Left lung (tissue), 10 donors: ENCODE measurements around the gene CEP350. TPM values are rescaled to one million over a fixed set of nuclear protein-coding genes. Genes with fewer than 3 reads are reported as not detected.
A peak's percentile ranks its signal among the peaks of the same experiment; 100 is the strongest.

Source experiments
- ATAC-seq: fragments of 200-7000 bp; cut with Tn5 transposase; one replicate; pipeline ENCODE4 v1.9.1; 2020; ENCODE audit warnings: moderate library complexity
- DNase-seq, 4 donors: peaks; one replicate each; pipeline ENCODE4 v3.0.0-alpha.2; 2013 to 2020
- H3K27ac ChIP-seq, 2 donors: fragments of 200-600 bp; sonication (generic) in 1 of 2; one replicate each; pipeline versions ENCODE4 v1.5.0 to v1.8.0; 2020 to 2021
- H3K27me3 ChIP-seq, 2 donors: fragments of 200-600 bp; sonication (generic) in 1 of 2; one replicate each; pipeline versions ENCODE4 v1.5.0 to v1.8.0; 2020 to 2021
- H3K36me3 ChIP-seq, 2 donors: fragments of 200-600 bp; sonication (generic) in 1 of 2; one replicate each; pipeline versions ENCODE4 v1.5.0 to v1.8.0; 2020 to 2021
- H3K4me1 ChIP-seq, 2 donors: fragments of 200-600 bp; one replicate each; pipeline ENCODE4 v1.8.0; 2021
- H3K4me3 ChIP-seq, 2 donors: fragments of 200-600 bp; sonication (generic) in 1 of 2; one replicate each; pipeline versions ENCODE4 v1.5.0 to v1.8.0; 2020 to 2021; ENCODE audit warnings: mild to moderate bottlenecking in 1 of 2
- H3K9me3 ChIP-seq, 2 donors: fragments of 200-600 bp; sonication (generic) in 1 of 2; one replicate each; pipeline versions ENCODE4 v1.5.0 to v1.8.0; 2020 to 2021
- CTCF ChIP-seq, 2 donors: fragments of 200-600 bp; sonication (generic) in 1 of 2; IDR thresholded peaks; one replicate each; pipeline versions ENCODE4 v1.5.0 to v1.8.0; 2021; ENCODE audit warnings: antibody characterized with exemption in 2 of 2
- intact Hi-C, 2 donors: fragments of 100-400 bp; cut with DNase I; formaldehyde crosslinking; loops; one replicate each; pipeline versions ENCODE4 v1.11.2 to v1.14.2; 2022
- polyA plus RNA-seq, 6 donors: library from polyadenylated mRNA; unstranded; fragments of 120-200 nt; gene quantifications; one replicate each; pipeline ENCODE4 v1.2.1, GENCODE V29; 2013; ENCODE audit not compliant: insufficient read length in 6 of 6
- total RNA-seq, 2 donors: library from RNA; stranded (reverse); fragmentation: NEBNext Ultra II Directional; extraction: Animal tissue kit (Norgen Biotek cat#: 25700); gene quantifications; one replicate each; pipeline ENCODE4 v1.2.1, GENCODE V29; 2021
- donor health status: DM: no; HTN: yes; CAD: no.
- donor health status: DM: no; HTN: no; CAD: no.

The CEP350 gene
- total and polyA plus RNA-seq, 8 donors = 26.8 to 53.5 (median 35.9) TPM

GRCh38 chr1:180156631-180157091 lies 202.1 kb downstream of the CEP350 start:
- H3K27ac ChIP-seq = peak overlapping the region; percentile 86 to 95
- no peaks in the 10 kb centered on the region for H3K27me3 ChIP-seq
- no peak for TF ChIP-seq CTCF (IDR thresholded peaks at IDR 0.05)
- ATAC-seq (no peak), DNase-seq (no peak)
- H3K4me1 ChIP-seq = peaks cover 16 to 70% of the 10 kb centered on the region in 2 donors
- intact Hi-C loops = loop anchor here in 1 of 2 donors (10.0 kb wide), 1 partner anchor 272 kb away; the partner anchor contains the start of gene TOR1AIP1
- no peaks in the 10 kb centered on the region for H3K36me3 ChIP-seq
- H3K9me3 ChIP-seq = no peaks in the 10 kb centered on the region
- peak overlapping the region in 1 of 2 donors; percentile 96 for H3K4me3 ChIP-seq

GRCh38 chr1:180157108-180157507 lies 202.5 kb downstream of the CEP350 start:
- H3K27me3 ChIP-seq = no peaks in the 10 kb centered on the region
- ATAC-seq (no peak), DNase-seq (no peak)
- no peaks in the 10 kb centered on the region for H3K36me3 ChIP-seq
- no peak for TF ChIP-seq CTCF (IDR thresholded peaks at IDR 0.05)
- peaks cover 16 to 68% of the 10 kb centered on the region in 2 donors for H3K4me1 ChIP-seq
- peak overlapping the region; percentile 86 to 95 for H3K27ac ChIP-seq
- intact Hi-C loops = loop anchor here in 1 of 2 donors (10.0 kb wide), 1 partner anchor 272 kb away; the partner anchor contains the start of gene TOR1AIP1
- no peaks in the 10 kb centered on the region for H3K9me3 ChIP-seq
- peak overlapping the region in 1 of 2 donors; percentile 10 for H3K4me3 ChIP-seq

- ATAC-seq = peak; percentile 41
- intact Hi-C loops = loop anchor here in 1 of 2 donors (10.0 kb wide), 1 partner anchor 273 kb away; the partner anchor contains the start of gene TOR1AIP1
- no peak for TF ChIP-seq CTCF (IDR thresholded peaks at IDR 0.05)
- no peaks in the 10 kb centered on the region for H3K9me3 ChIP-seq
- peak overlapping the region in 1 of 2 donors; percentile 10 for H3K4me3 ChIP-seq
- peaks cover 16 to 73% of the 10 kb centered on the region in 2 donors for H3K4me1 ChIP-seq
- DNase-seq = peak in 1 of 4 donors; percentile 68
- H3K27ac ChIP-seq = peak overlapping the region; percentile 86 to 95
- no peaks in the 10 kb centered on the region for H3K27me3 ChIP-seq
- H3K36me3 ChIP-seq = no peaks in the 10 kb centered on the region
Measured at GRCh38 chr1:180157576-180158057, 203.0 kb downstream of the CEP350 start.

- no peaks in the 10 kb centered on the region for H3K36me3 ChIP-seq
- H3K27ac ChIP-seq = peak overlapping the region; percentile 40 to 95
- no peak for DNase-seq
- no peak overlapping the region for H3K4me3 ChIP-seq
- TF ChIP-seq CTCF (IDR thresholded peaks at IDR 0.05) = no peak
- H3K4me1 ChIP-seq = peaks cover 16 to 80% of the 10 kb centered on the region in 2 donors
- peak; percentile 3 for ATAC-seq
- no peaks in the 10 kb centered on the region for H3K27me3 ChIP-seq
- intact Hi-C loops = loop anchor here in 1 of 2 donors (10.0 kb wide), 1 partner anchor 274 kb away; the partner anchor contains the start of gene TOR1AIP1
- no peaks in the 10 kb centered on the region for H3K9me3 ChIP-seq
Measured at GRCh38 chr1:180158149-180159147, 203.8 kb downstream of the CEP350 start.
